CD4-positive, alpha-beta T cell (primary cell): ENCODE data around the gene NAA10. TPM values are rescaled to one million over a fixed set of nuclear protein-coding genes. Genes with fewer than 3 reads are reported as not detected.

Source experiments
- ATAC-seq: fragments of 200-7000 bp; cut with Tn5 transposase; one replicate; pipeline ENCODE4 v1.10.0; 2022; ENCODE audit warnings: mild to moderate bottlenecking; ENCODE audit not compliant: poor library complexity
- CTCF ChIA-PET: fragments of 350-600 bp; sonication (Branson Sonifier 250); formaldehyde crosslinking; loops from one replicate; lab custom pipeline; 2021; ENCODE audit warnings: antibody characterized with exemption, inconsistent platforms; lab: Charles Lee
- POLR2A ChIA-PET: fragments of 350-600 bp; sonication (Branson Sonifier 250); formaldehyde crosslinking; loops from one replicate; lab custom pipeline; 2021; ENCODE audit warnings: antibody characterized with exemption, inconsistent platforms; lab: Charles Lee
- DNase-seq, 14 experiments: peaks; one replicate each; pipeline ENCODE4 v3.0.0-alpha.2; 2013 to 2020; ENCODE audit warnings: mixed read lengths in 2 of 14
- H3K27ac ChIP-seq, 2 donors: one replicate each; pipeline versions ENCODE4 v1.5.1 to v1.7.0; 2013; ENCODE audit warnings: low read length in 2 of 2, low read depth in 1 of 2, mild to moderate bottlenecking in 1 of 2
- H3K27me3 ChIP-seq, 2 experiments: 1 replicate in 1 of 2; 2 replicates in 1 of 2; pipeline versions ENCODE4 v1.6.1 to v1.7.0; 2013; ENCODE audit warnings: low read length in 2 of 2, control low read depth in 1 of 2, mild to moderate bottlenecking in 1 of 2, moderate library complexity in 1 of 2; ENCODE audit not compliant: insufficient read depth in 2 of 2, control insufficient read depth in 1 of 2
- H3K36me3 ChIP-seq: one replicate; pipeline ENCODE4 v1.6.1; 2013; ENCODE audit warnings: low read length, control low read depth; ENCODE audit not compliant: insufficient read depth
- H3K4me1 ChIP-seq: one replicate; pipeline ENCODE4 v1.6.1; 2013; ENCODE audit warnings: low read length, control low read depth; ENCODE audit not compliant: insufficient read depth
- H3K4me3 ChIP-seq: one replicate; pipeline ENCODE4 v1.5.1; 2013; ENCODE audit warnings: mild to moderate bottlenecking, low read length, moderate library complexity
- H3K9me3 ChIP-seq, 2 experiments: 1 replicate in 1 of 2; 2 replicates in 1 of 2; pipeline versions ENCODE4 v1.6.1 to v1.7.0; 2013; ENCODE audit warnings: low read length in 2 of 2, mild to moderate bottlenecking in 2 of 2, control low read depth in 1 of 2, moderate library complexity in 1 of 2; ENCODE audit not compliant: control insufficient read depth in 1 of 2, insufficient read depth in 1 of 2
- H3K27ac Mint-ChIP-seq: one replicate; pipeline ENCODE4 v1.8.0; 2020; ENCODE audit warnings: mixed read lengths
- H3K27me3 Mint-ChIP-seq: one replicate; pipeline ENCODE4 v1.8.0; 2021; ENCODE audit warnings: mixed read lengths
- H3K36me3 Mint-ChIP-seq: one replicate; pipeline ENCODE4 v1.8.0; 2021; ENCODE audit warnings: low read depth, mixed read lengths
- H3K4me1 Mint-ChIP-seq: one replicate; pipeline ENCODE4 v1.8.0; 2021; ENCODE audit warnings: low read depth, mixed read lengths
- H3K4me3 Mint-ChIP-seq: one replicate; pipeline ENCODE4 v1.8.0; 2020; ENCODE audit warnings: mild to moderate bottlenecking, mixed read lengths
- H3K9me3 Mint-ChIP-seq: one replicate; pipeline ENCODE4 v1.8.0; 2020; ENCODE audit warnings: mixed read lengths
- CTCF ChIP-seq: fragments of 200-600 bp; IDR thresholded peaks from one replicate; pipeline ENCODE4 v1.8.0; 2022; ENCODE audit warnings: antibody characterized with exemption, mild to moderate bottlenecking
- intact Hi-C, 2 experiments: fragments of 100-400 bp; cut with DNase I in 1 of 2; cut with micrococcal nuclease in 1 of 2; formaldehyde crosslinking; loops; one replicate each; pipeline versions ENCODE4 v1.15.1 to v1.9.0; 2023 to 2025; cut with DNase I, micrococcal nuclease
- total RNA-seq, 174 experiments: library from RNA in 2 of 174; stranded (reverse) in 2 of 174; gene quantifications; one replicate each; pipeline ENCODE4 v1.2.3 and lab custom pipeline; 2021 to 2026

Gene NAA10
- total RNA-seq, 2 experiments from 2014 or later = 41.5 to 42.0 TPM

GRCh38 chrX:153919281-153919680 lies 15.6 kb downstream of the NAA10 start:
- POLR2A ChIA-PET = no interaction called here
- H3K36me3 ChIP-seq = peaks cover 56% of the 10 kb centered on the region

GRCh38 chrX:153917869-153918268 lies 17.0 kb downstream of the NAA10 start:
- DNase-seq = no peak
- Mint-ChIP-seq H3K4me1 (peaks cover 17% of the 10 kb centered on the region), H3K27me3 (no peaks in the 10 kb centered on the region), H3K4me3 (no peak overlapping the region), H3K27ac (peak overlapping the region; percentile 49), H3K9me3 (no peaks in the 10 kb centered on the region), H3K36me3 (peaks cover 51% of the 10 kb centered on the region)
- CTCF ChIA-PET = interaction anchor here (1.2 kb wide), 1 partner anchor 29 kb away, joined by 4 read pairs; no protein-coding TSS in a partner anchor
- H3K27me3 ChIP-seq = no peaks in the 10 kb centered on the region
- POLR2A ChIA-PET = interaction anchor here (1.8 kb wide), 1 partner anchor 9 kb away, joined by 6 read pairs; no protein-coding TSS in a partner anchor
- no peak overlapping the region for H3K4me3 ChIP-seq
- intact Hi-C loops = no loop called here
- no peak overlapping the region for H3K27ac ChIP-seq
- no peak for ATAC-seq
- no peaks in the 10 kb centered on the region for H3K9me3 ChIP-seq
- H3K4me1 ChIP-seq = peaks cover 27% of the 10 kb centered on the region
- peaks cover 70% of the 10 kb centered on the region for H3K36me3 ChIP-seq
- no peak for TF ChIP-seq CTCF

More at GRCh38 chrX:153919281-153919680, 15.6 kb downstream of the NAA10 start:
- H3K4me3 Mint-ChIP-seq = no peak overlapping the region
- Histone ChIP-seq H3K27ac (no peak overlapping the region), H3K4me3 (no peak overlapping the region), H3K4me1 (peaks cover 38% of the 10 kb centered on the region), H3K9me3 (no peaks in the 10 kb centered on the region), H3K27me3 (no peaks in the 10 kb centered on the region)
- TF ChIP-seq CTCF = no peak
- ATAC-seq (no peak), DNase-seq (peak in 1 of 14 experiments; percentile 1)
- H3K9me3 Mint-ChIP-seq = no peaks in the 10 kb centered on the region
- CTCF ChIA-PET = no interaction called here
- H3K4me1 Mint-ChIP-seq = peaks cover 27% of the 10 kb centered on the region
- H3K27me3 Mint-ChIP-seq = no peaks in the 10 kb centered on the region
- intact Hi-C loops = no loop called here
- peaks cover 54% of the 10 kb centered on the region for H3K36me3 Mint-ChIP-seq
- no peak overlapping the region for H3K27ac Mint-ChIP-seq

- no peak overlapping the region for H3K4me3 ChIP-seq
- DNase-seq = no peak
- no peaks in the 10 kb centered on the region for H3K9me3 Mint-ChIP-seq
- no peak overlapping the region for H3K27ac Mint-ChIP-seq
- no peaks in the 10 kb centered on the region for H3K27me3 ChIP-seq
- H3K9me3 ChIP-seq = no peaks in the 10 kb centered on the region
- peaks cover 67% of the 10 kb centered on the region for H3K36me3 ChIP-seq
- TF ChIP-seq CTCF = no peak
- H3K36me3 Mint-ChIP-seq = peaks cover 40% of the 10 kb centered on the region
- H3K4me1 ChIP-seq = peaks cover 11% of the 10 kb centered on the region
- H3K27me3 Mint-ChIP-seq = no peaks in the 10 kb centered on the region
- ChIA-PET POLR2A (no interaction called here), CTCF (no interaction called here)
- no peak for ATAC-seq
- H3K4me3 Mint-ChIP-seq = no peak overlapping the region
- H3K4me1 Mint-ChIP-seq = peaks cover 16% of the 10 kb centered on the region
- no peak overlapping the region for H3K27ac ChIP-seq
- intact Hi-C loops = no loop called here
Observed at GRCh38 chrX:153913701-153914100, 21.1 kb downstream of the NAA10 start.
